HCT116 (cell line): ENCODE results near the gene RAP1GAP2. TPM values are rescaled to one million over a fixed set of nuclear protein-coding genes. Genes with fewer than 3 reads are reported as not detected.

Experiments used
- ATAC-seq: fragments of 200-7000 bp; cut with Tn5 transposase; 2 replicates; pipeline ENCODE4 v1.9.1; 2020; ENCODE audit warnings: mild to moderate bottlenecking, moderate library complexity
- BruUV-seq: library from RNA; stranded (reverse); fragments of 400-500 nt; replicated peaks from 2 replicates; lab custom pipeline; 2021; lab: Mats Ljungman, UMichigan
- CTCF ChIA-PET: fragments of 300-600 bp; sonication (Branson Sonifier 250); formaldehyde crosslinking; loops from one replicate; lab custom pipeline; 2021; ENCODE audit warnings: antibody characterized with exemption; lab: Charles Lee
- POLR2A ChIA-PET: fragments of 300-600, 350-600 bp; sonication (Branson Sonifier 250); formaldehyde crosslinking; loops from one replicate; lab custom pipeline; 2021; ENCODE audit warnings: antibody characterized with exemption; lab: Charles Lee
- RAD21 ChIA-PET, 2 experiments: fragments of 300-600 bp; sonication (Branson Sonifier 250); formaldehyde crosslinking; loops; one replicate each; lab custom pipeline; 2023; ENCODE audit warnings: low total read pairs in 2 of 2; ENCODE audit not compliant: uncharacterized antibody in 2 of 2, unreplicated experiment in 2 of 2, low non-redundant PET in 1 of 2; lab: Charles Lee
- DNase-seq: peaks from one replicate; pipeline ENCODE4 v3.0.0-alpha.2; 2010; ENCODE audit warnings: low read depth, low spot score
- H2AFZ ChIP-seq: fragments of 200-600 bp; shearing (Covaris generic), sonication (generic); 2 replicates; pipeline ENCODE4 v1.6.1; 2017; ENCODE audit warnings: low read depth, mixed run types, mixed read lengths, antibody characterized with exemption, low read length; ENCODE audit not compliant: poor library complexity, severe bottlenecking
- H3K27ac ChIP-seq: 2 replicates; pipeline ENCODE4 v1.5.1; 2012; ENCODE audit warnings: low read depth, low read length
- H3K27me3 ChIP-seq: fragments of 200-600 bp; sonication (generic); 2 replicates; pipeline ENCODE4 v1.6.1; 2016; ENCODE audit warnings: mixed run types, low read length, mixed read lengths; ENCODE audit not compliant: insufficient read depth
- H3K36me3 ChIP-seq, 2 experiments: fragments of 200-500 bp in 1 of 2; fragments of 200-600 bp in 1 of 2; sonication (Bioruptor generic) in 1 of 2; sonication (generic) in 1 of 2; 2 replicates each; pipeline versions ENCODE4 v1.5.1 to v1.6.1; 2014 to 2016; ENCODE audit warnings: low read length in 2 of 2, inconsistent platforms in 1 of 2, mixed read lengths in 1 of 2, mixed run types in 1 of 2; ENCODE audit not compliant: insufficient read depth in 2 of 2, control insufficient read depth in 1 of 2
- H3K4me1 ChIP-seq, 2 experiments: fragments of 200-600 bp in 1 of 2; sonication (generic) in 1 of 2; 2 replicates each; pipeline versions ENCODE4 v1.5.1 to v1.6.1; 2012 to 2017; ENCODE audit warnings: low read length in 2 of 2, inconsistent platforms in 1 of 2, mild to moderate bottlenecking in 1 of 2, mixed read lengths in 1 of 2, mixed run types in 1 of 2, moderate library complexity in 1 of 2; ENCODE audit not compliant: insufficient read depth in 2 of 2, control insufficient read depth in 1 of 2
- H3K4me2 ChIP-seq: fragments of 200-600 bp; sonication (generic); 2 replicates; pipeline ENCODE4 v1.6.1; 2017; ENCODE audit warnings: mixed run types, low read length, mixed read lengths
- H3K4me3 ChIP-seq, 2 experiments: fragments of 200-600 bp in 1 of 2; sonication (generic) in 1 of 2; replicated peaks in 1 of 2; 2 replicates each; pipeline ENCODE4 v1.5.1; 2011 to 2016; ENCODE audit warnings: low read length in 2 of 2, control low read depth in 1 of 2, low read depth in 1 of 2, mild to moderate bottlenecking in 1 of 2, mixed read lengths in 1 of 2, mixed run types in 1 of 2
- H3K79me2 ChIP-seq: fragments of 200-600 bp; sonication (generic); 2 replicates; pipeline ENCODE4 v1.6.1; 2017; ENCODE audit warnings: mild to moderate bottlenecking, mixed run types, low read length, moderate library complexity, mixed read lengths; ENCODE audit not compliant: insufficient read depth
- H3K9ac ChIP-seq: fragments of 200-600 bp; sonication (generic); 2 replicates; pipeline ENCODE4 v1.6.1; 2016; ENCODE audit warnings: low read length, mixed read lengths
- H3K9me2 ChIP-seq: fragments of 200-600 bp; sonication (generic), shearing (Covaris generic); 2 replicates; pipeline ENCODE4 v1.6.1; 2017; ENCODE audit warnings: mixed run types, mild to moderate bottlenecking, moderate library complexity; ENCODE audit not compliant: insufficient read depth
- H3K9me3 ChIP-seq, 2 experiments: fragments of 200-500 bp in 1 of 2; fragments of 200-600 bp in 1 of 2; sonication (Bioruptor generic) in 1 of 2; sonication (generic) in 1 of 2; 2 replicates each; pipeline ENCODE4 v1.6.1; 2014 to 2017; ENCODE audit warnings: low read length in 2 of 2, mixed read lengths in 2 of 2, inconsistent platforms in 1 of 2, low read depth in 1 of 2, mild to moderate bottlenecking in 1 of 2, mixed run types in 1 of 2, moderate library complexity in 1 of 2; ENCODE audit not compliant: control insufficient read depth in 1 of 2, insufficient read depth in 1 of 2
- H4K20me1 ChIP-seq: fragments of 200-600 bp; sonication (generic), shearing (Covaris generic); 2 replicates; pipeline ENCODE4 v1.6.1; 2017; ENCODE audit warnings: mixed run types, mild to moderate bottlenecking, moderate library complexity; ENCODE audit not compliant: insufficient read depth
- CEBPB ChIP-seq: IDR thresholded peaks from 2 replicates; pipeline ENCODE4 v1.6.1; 2012; ENCODE audit warnings: low read depth
- EGR1 ChIP-seq: IDR thresholded peaks from 2 replicates; pipeline ENCODE4 v1.6.1; 2012; ENCODE audit warnings: low read depth
- ELF1 ChIP-seq: IDR thresholded peaks from 2 replicates; pipeline ENCODE4 v1.6.1; 2012; ENCODE audit warnings: low read depth, borderline replicate concordance
- EZH2phosphoT487 ChIP-seq: fragments of 200-600 bp; IDR thresholded peaks from 2 replicates; pipeline ENCODE4 v1.6.1; 2018; ENCODE audit warnings: antibody characterized with exemption, borderline replicate concordance
- FOSL1 ChIP-seq: IDR thresholded peaks from 2 replicates; pipeline ENCODE4 v1.6.1; 2012; ENCODE audit warnings: low read depth
- POLR2AphosphoS5 ChIP-seq: IDR thresholded peaks from 2 replicates; pipeline ENCODE4 v1.6.1; 2011; ENCODE audit warnings: mild to moderate bottlenecking, low read depth, low read length, moderate library complexity
- SIN3A ChIP-seq: IDR thresholded peaks from 2 replicates; pipeline ENCODE4 v1.6.1; 2012; ENCODE audit warnings: low read depth
- SP1 ChIP-seq: IDR thresholded peaks from 2 replicates; pipeline ENCODE4 v1.6.1; 2012; ENCODE audit warnings: low read depth
- TCF7L2 ChIP-seq: IDR thresholded peaks from 2 replicates; pipeline ENCODE4 v1.7.0; 2011; ENCODE audit warnings: borderline replicate concordance, inconsistent platforms; ENCODE audit not compliant: insufficient read depth, insufficient read length; ENCODE audit errors: extremely low read depth
- YY1 ChIP-seq: IDR thresholded peaks from 2 replicates; pipeline ENCODE4 v1.6.1; 2011; ENCODE audit warnings: low read length, low read depth, moderate library complexity, mild to moderate bottlenecking; ENCODE audit not compliant: insufficient replicate concordance; ENCODE audit errors: extremely low read depth
- ZNF274 ChIP-seq: fragments of 200-500 bp; sonication (Bioruptor generic); IDR thresholded peaks from 2 replicates; pipeline ENCODE4 v1.6.1; 2014; ENCODE audit warnings: mild to moderate bottlenecking, low read depth, low read length, inconsistent platforms
- intact Hi-C: fragments of 100-400 bp; cut with micrococcal nuclease; formaldehyde crosslinking; loops from 2 replicates; pipeline ENCODE4 v1.10.0; 2022
- total RNA-seq: library from RNA; stranded (reverse); gene quantifications from one replicate; pipeline ENCODE4 v1.2.1, GENCODE V29; 2021; ENCODE audit not compliant: unreplicated experiment
- TF ChIP-seq, protein P1 (sequence below), 3 experiments: fragments of 200-600 bp in 1 of 3; sonication (generic) in 1 of 3; IDR thresholded peaks in 2 of 3; conservative IDR thresholded peaks in 1 of 3; 2 replicates each; pipeline ENCODE4 v1.5.1; 2012 to 2017; ENCODE audit warnings: low read depth in 2 of 3, low read length in 2 of 3, antibody characterized with exemption in 1 of 3, borderline replicate concordance in 1 of 3, control low read depth in 1 of 3, mild to moderate bottlenecking in 1 of 3, mixed read lengths in 1 of 3, mixed run types in 1 of 3, moderate library complexity in 1 of 3; ENCODE audit not compliant: insufficient read depth in 1 of 3
- TF ChIP-seq, protein P2 (sequence below): IDR thresholded peaks from 2 replicates; pipeline ENCODE4 v1.6.1; 2012; ENCODE audit warnings: low read depth

The RAP1GAP2 gene
- total RNA-seq, 1 experiment from 2014 or later = 54.6 TPM

DNA sequence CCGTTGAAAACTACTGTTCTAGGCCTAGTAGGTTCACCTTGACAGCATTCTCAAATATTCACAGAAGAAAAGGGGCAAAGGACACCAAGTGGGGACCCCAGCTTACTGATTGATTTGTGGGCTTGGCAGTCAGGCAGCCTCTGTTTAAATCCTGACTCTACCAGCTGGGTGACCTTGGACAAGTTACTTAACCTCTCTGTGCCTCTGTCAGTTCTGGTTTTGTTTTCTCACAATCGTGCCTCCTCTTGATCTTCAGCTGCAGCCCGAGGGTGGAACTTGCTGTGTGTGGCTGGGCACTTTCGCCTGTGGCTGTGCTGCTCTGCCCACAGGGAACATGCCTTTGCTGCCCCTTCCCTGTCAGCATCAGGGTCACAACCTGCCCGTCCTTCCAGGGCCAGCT lies 17.8 kb downstream of the RAP1GAP2 start:
- Histone ChIP-seq H3K4me3 (no peak overlapping the region), H3K4me2 (no peak overlapping the region), H3K4me1 (peaks cover 17 to 35% of the 10 kb centered on the region in 2 experiments), H3K79me2 (no peaks in the 10 kb centered on the region), H4K20me1 (no peaks in the 10 kb centered on the region), H3K36me3 (no peaks in the 10 kb centered on the region)
- DNase-seq (no peak), ATAC-seq (no peak)
- intact Hi-C loops = no loop called here
- no TSS peak for BruUV-seq
- RAD21 ChIA-PET = no interaction called here
- TF ChIP-seq EZH2phosphoT487 (no peak), YY1 (no peak), SP1 (no peak), ELF1 (no peak), POLR2AphosphoS5 (no peak), EGR1 (no peak), FOSL1 (no peak), ZNF274 (no peak), CEBPB (no peak), SIN3A (no peak), TCF7L2 (no peak)
- TF ChIP-seq, protein P1, sequence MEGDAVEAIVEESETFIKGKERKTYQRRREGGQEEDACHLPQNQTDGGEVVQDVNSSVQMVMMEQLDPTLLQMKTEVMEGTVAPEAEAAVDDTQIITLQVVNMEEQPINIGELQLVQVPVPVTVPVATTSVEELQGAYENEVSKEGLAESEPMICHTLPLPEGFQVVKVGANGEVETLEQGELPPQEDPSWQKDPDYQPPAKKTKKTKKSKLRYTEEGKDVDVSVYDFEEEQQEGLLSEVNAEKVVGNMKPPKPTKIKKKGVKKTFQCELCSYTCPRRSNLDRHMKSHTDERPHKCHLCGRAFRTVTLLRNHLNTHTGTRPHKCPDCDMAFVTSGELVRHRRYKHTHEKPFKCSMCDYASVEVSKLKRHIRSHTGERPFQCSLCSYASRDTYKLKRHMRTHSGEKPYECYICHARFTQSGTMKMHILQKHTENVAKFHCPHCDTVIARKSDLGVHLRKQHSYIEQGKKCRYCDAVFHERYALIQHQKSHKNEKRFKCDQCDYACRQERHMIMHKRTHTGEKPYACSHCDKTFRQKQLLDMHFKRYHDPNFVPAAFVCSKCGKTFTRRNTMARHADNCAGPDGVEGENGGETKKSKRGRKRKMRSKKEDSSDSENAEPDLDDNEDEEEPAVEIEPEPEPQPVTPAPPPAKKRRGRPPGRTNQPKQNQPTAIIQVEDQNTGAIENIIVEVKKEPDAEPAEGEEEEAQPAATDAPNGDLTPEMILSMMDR (IDR thresholded peaks at IDR 0.05 in 2 of 3, conservative IDR thresholded peaks at IDR 0.05 in 1 of 3; ENCODE audit: borderline replicate concordance in 1 of 3, insufficient read depth in 1 of 3, low read depth in 2 of 3, low read length in 2 of 3) = no peak
- TF ChIP-seq, protein P2, sequence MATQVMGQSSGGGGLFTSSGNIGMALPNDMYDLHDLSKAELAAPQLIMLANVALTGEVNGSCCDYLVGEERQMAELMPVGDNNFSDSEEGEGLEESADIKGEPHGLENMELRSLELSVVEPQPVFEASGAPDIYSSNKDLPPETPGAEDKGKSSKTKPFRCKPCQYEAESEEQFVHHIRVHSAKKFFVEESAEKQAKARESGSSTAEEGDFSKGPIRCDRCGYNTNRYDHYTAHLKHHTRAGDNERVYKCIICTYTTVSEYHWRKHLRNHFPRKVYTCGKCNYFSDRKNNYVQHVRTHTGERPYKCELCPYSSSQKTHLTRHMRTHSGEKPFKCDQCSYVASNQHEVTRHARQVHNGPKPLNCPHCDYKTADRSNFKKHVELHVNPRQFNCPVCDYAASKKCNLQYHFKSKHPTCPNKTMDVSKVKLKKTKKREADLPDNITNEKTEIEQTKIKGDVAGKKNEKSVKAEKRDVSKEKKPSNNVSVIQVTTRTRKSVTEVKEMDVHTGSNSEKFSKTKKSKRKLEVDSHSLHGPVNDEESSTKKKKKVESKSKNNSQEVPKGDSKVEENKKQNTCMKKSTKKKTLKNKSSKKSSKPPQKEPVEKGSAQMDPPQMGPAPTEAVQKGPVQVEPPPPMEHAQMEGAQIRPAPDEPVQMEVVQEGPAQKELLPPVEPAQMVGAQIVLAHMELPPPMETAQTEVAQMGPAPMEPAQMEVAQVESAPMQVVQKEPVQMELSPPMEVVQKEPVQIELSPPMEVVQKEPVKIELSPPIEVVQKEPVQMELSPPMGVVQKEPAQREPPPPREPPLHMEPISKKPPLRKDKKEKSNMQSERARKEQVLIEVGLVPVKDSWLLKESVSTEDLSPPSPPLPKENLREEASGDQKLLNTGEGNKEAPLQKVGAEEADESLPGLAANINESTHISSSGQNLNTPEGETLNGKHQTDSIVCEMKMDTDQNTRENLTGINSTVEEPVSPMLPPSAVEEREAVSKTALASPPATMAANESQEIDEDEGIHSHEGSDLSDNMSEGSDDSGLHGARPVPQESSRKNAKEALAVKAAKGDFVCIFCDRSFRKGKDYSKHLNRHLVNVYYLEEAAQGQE = no peak
- TF ChIP-seq, all 23 proteins: peak for 0
- Histone ChIP-seq H3K9me3 (no peaks in the 10 kb centered on the region), H3K9ac (no peak overlapping the region), H3K27ac (no peak overlapping the region), H2AFZ (no peak overlapping the region), H3K27me3 (no peaks in the 10 kb centered on the region), H3K9me2 (no peaks in the 10 kb centered on the region)
- POLR2A ChIA-PET = no interaction called here
- CTCF ChIA-PET = no interaction called here
